Frontal cortex (tissue), 4 donors: ENCODE results near the gene SEMA3A. TPM values are rescaled to one million over a fixed set of nuclear protein-coding genes. Genes with fewer than 3 reads are reported as not detected.

Experiments used
- DNase-seq, 2 donors: peaks; one replicate each; pipeline ENCODE4 v3.0.0; 2012; ENCODE audit warnings: low spot score in 2 of 2
- FAIRE-seq: peaks from 2 replicates; lab custom pipeline; 2012; peaks lifted over from hg19 to GRCh38; lab: Jason Lieb, UNC
- total RNA-seq: library from RNA; depleted of rRNA; stranded (reverse); fragments of >200 nt; gene quantifications from one replicate; pipeline ENCODE4 v1.2.3, GENCODE V29; 2014
- donor health status: control.
- donor health status: control.
- donor health status: control.

Gene SEMA3A
- total RNA-seq, 1 donor from 2014 or later, result 33.0 TPM

GRCh38 chr7:84117304-84117703 lies 77.3 kb downstream of the SEMA3A start:
- FAIRE-seq, result no peak
- DNase-seq, result no peak

GRCh38 chr7:84113906-84114850 lies 80.4 kb downstream of the SEMA3A start:
- DNase-seq (no peak), FAIRE-seq (no peak)

GRCh38 chr7:84113286-84113685 lies 81.3 kb downstream of the SEMA3A start:
- FAIRE-seq, result no peak
- DNase-seq, result no peak

- FAIRE-seq (no peak), DNase-seq (no peak)
These were observed 81.8 kb downstream of the SEMA3A start for GRCh38 chr7:84112771-84113170.

- DNase-seq, result no peak
- no peak for FAIRE-seq
These were observed 82.7 kb downstream of the SEMA3A start for GRCh38 chr7:84111842-84112241.

- FAIRE-seq (no peak), DNase-seq (no peak)
These were observed 84.2 kb downstream of the SEMA3A start for GRCh38 chr7:84110400-84110799.

GRCh38 chr7:84108787-84109186 lies 85.8 kb downstream of the SEMA3A start:
- FAIRE-seq, result no peak

GRCh38 chr7:84108119-84108518 lies 86.5 kb downstream of the SEMA3A start:
- no peak for FAIRE-seq

More at GRCh38 chr7:84108787-84109186, 85.8 kb downstream of the SEMA3A start:
- no peak for DNase-seq

GRCh38 chr7:84107259-84107658 lies 87.3 kb downstream of the SEMA3A start:
- FAIRE-seq, result no peak
- no peak for DNase-seq

More at GRCh38 chr7:84108119-84108518, 86.5 kb downstream of the SEMA3A start:
- no peak for DNase-seq

GRCh38 chr7:84106291-84106690 lies 88.3 kb downstream of the SEMA3A start:
- DNase-seq (no peak), FAIRE-seq (no peak)

GRCh38 chr7:84105586-84105985 lies 89.0 kb downstream of the SEMA3A start:
- no peak for DNase-seq
- no peak for FAIRE-seq

GRCh38 chr7:84104826-84105225 lies 89.8 kb downstream of the SEMA3A start:
- FAIRE-seq (no peak), DNase-seq (no peak)

GRCh38 chr7:84102213-84102612 lies 92.4 kb downstream of the SEMA3A start:
- DNase-seq (no peak), FAIRE-seq (no peak)

GRCh38 chr7:84100866-84101265 lies 93.7 kb downstream of the SEMA3A start:
- FAIRE-seq, result no peak
- no peak for DNase-seq

GRCh38 chr7:84095971-84096370 lies 98.6 kb downstream of the SEMA3A start:
- no peak for DNase-seq
- FAIRE-seq, result peak; percentile 8

GRCh38 chr7:84092207-84092606 lies 102.4 kb downstream of the SEMA3A start:
- FAIRE-seq (no peak), DNase-seq (no peak)

GRCh38 chr7:84091318-84091717 lies 103.3 kb downstream of the SEMA3A start:
- DNase-seq, result no peak
- FAIRE-seq, result no peak

- FAIRE-seq (no peak), DNase-seq (no peak)
These were observed 105.8 kb downstream of the SEMA3A start for GRCh38 chr7:84088802-84089201.

- FAIRE-seq (no peak), DNase-seq (no peak)
These were observed 108.6 kb downstream of the SEMA3A start for GRCh38 chr7:84085998-84086397.

- DNase-seq (no peak), FAIRE-seq (no peak)
These were observed 109.4 kb downstream of the SEMA3A start for GRCh38 chr7:84085147-84085546.

- FAIRE-seq (no peak), DNase-seq (no peak)
These were observed 110.7 kb downstream of the SEMA3A start for GRCh38 chr7:84083846-84084245.
